HG03045 (cell line): ENCODE results near the gene DBNDD2.

Experiments used
- ATAC-seq: cut with Tn5 transposase; IDR thresholded peaks from one replicate; pipeline ENCODE4 v1.9.1; 2021; ENCODE audit warnings: mild to moderate bottlenecking, moderate library complexity; ENCODE audit not compliant: unreplicated experiment

DBNDD2 gene

DNA sequence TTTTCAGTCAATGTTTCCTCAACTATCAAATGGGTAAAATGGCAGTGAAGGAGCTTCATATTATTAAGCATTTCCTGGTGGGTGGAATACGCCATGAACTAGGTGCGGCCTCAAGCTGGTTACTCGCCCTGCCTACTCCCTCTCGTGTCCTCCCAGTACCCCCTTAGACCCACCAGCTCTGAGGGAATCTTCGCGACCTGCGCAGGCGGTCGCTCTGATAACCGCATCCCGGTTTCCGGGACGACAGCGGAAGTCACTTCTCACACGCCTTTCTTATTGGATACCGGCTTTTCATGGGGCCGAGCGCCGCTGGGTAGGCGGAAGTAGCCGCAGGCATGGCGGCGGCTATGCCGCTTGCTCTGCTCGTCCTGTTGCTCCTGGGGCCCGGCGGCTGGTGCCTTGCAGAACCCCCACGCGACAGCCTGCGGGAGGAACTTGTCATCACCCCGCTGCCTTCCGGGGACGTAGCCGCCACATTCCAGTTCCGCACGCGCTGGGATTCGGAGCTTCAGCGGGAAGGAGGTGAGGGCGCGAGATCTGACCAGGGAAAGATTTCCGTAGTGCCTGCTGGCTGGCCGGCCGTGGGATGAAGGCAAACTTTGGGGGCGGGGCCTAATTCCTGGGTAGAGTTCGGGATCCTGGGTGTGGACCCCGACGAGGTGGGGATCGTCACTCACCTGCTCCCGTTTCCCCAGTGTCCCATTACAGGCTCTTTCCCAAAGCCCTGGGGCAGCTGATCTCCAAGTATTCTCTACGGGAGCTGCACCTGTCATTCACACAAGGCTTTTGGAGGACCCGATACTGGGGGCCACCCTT is 7.9 kb downstream of the DBNDD2 start, which contains the start of gene PIGT:
Gene PIGT, plus strand, starts transcription at position 320 of the 816 bp plus-strand sequence. Its CDS starts 16 bp downstream, at position 336.
- peak; percentile 75 for ATAC-seq

DNA sequence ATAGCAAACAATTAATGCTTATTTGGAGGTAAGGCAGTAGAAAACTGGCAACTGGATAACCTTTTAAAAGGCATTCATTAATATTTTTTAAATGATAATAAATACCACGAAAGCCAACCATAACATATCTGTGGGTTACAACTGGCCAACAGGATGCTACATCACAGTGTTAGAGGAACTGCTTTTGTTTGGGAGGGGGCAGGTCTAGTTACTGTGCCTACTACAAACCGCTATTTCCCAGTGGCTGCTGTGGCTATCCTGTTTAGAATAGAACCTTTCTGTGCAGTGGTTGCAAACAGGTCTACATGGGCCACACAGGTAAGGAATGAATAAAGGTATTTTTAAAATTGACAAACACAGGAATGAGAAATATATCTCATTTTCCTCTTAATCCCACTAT is 8.8 kb downstream of the DBNDD2 start:
- no peak for ATAC-seq

DNA sequence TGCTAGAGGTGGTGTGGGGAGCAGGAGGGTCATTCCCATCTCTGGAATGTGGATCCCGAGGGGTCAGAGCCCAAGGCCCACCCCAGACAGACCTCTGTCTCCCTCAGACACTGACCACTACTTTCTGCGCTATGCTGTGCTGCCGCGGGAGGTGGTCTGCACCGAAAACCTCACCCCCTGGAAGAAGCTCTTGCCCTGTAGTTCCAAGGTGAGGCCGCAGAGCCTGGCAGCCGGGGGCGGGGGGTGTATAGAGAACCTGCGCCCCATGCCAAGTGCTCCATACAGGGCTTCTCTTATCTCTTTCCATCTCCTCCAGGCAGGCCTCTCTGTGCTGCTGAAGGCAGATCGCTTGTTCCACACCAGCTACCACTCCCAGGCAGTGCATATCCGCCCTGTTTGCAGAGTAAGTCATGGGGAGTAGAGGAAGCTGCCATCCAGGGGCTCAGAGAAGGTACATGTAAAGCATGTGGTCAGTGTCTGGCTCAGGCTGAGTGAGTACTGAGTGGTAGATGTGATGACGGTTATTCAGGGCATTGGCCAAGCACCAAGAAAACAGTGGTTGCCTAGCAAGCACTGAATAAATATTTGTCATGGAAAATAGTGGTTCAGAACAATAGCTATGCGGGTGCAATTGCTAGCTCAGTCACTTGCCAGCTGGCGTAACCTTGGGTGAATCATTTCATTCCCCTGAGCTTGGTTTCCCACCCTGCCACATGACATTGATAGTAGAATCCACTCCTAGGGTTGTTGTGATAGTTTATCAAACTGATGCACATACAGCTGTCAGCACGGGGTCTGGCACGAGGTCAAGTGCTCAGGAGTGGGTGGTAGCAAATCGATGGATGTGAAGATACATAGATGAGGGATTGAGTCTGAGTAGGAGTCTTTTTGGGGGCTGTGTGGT is 11.4 kb downstream of the DBNDD2 start:
- ATAC-seq = peak; percentile 51

DNA sequence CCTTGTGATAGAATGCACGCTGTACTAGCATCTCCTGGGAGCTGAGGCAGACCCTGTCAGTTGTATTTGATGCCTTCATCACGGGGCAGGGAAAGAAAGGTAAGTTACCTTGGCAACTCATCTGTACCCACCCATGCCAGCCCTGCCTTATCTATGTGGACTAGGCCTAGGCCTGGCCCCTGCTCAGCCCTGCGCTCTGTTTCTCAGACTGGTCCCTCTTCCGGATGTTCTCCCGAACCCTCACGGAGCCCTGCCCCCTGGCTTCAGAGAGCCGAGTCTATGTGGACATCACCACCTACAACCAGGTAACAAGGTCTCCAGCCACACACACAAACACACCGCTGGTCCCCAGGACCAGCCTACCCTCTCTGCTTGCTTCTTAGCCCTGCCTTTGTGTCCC is 12.0 kb downstream of the DBNDD2 start:
- no peak for ATAC-seq

DNA sequence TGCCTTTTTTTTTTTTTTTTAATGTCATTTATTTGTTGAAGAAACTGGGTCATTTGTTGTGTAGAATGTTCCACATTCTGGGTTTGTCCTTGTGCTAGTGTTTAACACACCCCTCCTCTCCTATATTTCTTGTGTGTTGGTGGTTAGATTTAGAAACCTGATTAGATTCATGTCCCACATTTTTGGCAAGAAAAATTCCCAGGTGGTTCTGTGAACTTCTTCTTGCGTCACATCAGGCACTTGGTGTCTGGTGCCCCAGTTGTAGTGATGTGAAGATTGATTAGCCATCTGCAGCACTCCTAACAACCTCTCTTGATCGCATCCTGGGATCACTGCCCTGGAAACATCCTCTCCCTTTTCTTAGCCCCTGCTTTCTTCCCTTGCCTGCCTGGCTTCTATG is 15.6 kb downstream of the DBNDD2 start:
- no peak for ATAC-seq

DNA sequence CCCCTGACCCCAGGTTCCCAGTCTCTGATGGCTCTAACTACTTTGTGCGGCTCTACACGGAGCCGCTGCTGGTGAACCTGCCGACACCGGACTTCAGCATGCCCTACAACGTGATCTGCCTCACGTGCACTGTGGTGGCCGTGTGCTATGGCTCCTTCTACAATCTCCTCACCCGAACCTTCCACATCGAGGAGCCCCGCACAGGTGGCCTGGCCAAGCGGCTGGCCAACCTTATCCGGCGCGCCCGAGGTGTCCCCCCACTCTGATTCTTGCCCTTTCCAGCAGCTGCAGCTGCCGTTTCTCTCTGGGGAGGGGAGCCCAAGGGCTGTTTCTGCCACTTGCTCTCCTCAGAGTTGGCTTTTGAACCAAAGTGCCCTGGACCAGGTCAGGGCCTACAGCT is 17.5 kb downstream of the DBNDD2 start:
- ATAC-seq = no peak

DNA sequence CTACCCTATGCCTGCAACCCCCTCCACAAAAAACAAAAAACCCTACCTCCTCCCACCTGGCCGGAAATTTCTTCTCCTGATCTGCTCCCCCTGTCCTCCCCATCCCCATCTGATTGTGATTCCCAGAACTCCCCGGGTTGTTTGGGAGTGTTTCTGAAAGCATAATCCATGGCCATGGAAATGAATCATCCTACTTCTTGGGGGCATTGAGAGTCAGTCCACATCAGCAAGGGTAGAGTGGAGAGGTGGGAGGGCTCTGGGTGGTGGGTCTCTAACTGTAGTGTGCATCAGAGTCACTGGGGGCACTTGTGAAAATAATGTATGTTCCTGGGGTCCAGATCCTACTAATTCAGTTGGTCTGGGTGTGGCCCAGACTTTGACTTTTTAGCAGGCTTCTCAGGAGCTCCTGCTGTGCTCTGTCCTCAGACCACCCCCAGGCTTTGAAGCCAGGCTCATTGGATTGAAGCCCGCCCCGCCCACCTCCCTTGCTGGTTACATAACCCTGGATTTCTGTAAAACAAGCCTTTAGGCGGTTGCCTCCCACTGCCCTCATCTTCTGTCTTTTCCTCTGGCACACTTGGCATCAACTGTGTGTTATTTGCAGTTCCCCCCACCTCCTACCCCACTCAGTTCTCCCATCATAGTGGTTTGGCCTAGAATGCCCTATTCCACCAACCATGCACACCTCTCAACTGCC is 18.4 kb downstream of the DBNDD2 start:
- ATAC-seq = no peak

DNA sequence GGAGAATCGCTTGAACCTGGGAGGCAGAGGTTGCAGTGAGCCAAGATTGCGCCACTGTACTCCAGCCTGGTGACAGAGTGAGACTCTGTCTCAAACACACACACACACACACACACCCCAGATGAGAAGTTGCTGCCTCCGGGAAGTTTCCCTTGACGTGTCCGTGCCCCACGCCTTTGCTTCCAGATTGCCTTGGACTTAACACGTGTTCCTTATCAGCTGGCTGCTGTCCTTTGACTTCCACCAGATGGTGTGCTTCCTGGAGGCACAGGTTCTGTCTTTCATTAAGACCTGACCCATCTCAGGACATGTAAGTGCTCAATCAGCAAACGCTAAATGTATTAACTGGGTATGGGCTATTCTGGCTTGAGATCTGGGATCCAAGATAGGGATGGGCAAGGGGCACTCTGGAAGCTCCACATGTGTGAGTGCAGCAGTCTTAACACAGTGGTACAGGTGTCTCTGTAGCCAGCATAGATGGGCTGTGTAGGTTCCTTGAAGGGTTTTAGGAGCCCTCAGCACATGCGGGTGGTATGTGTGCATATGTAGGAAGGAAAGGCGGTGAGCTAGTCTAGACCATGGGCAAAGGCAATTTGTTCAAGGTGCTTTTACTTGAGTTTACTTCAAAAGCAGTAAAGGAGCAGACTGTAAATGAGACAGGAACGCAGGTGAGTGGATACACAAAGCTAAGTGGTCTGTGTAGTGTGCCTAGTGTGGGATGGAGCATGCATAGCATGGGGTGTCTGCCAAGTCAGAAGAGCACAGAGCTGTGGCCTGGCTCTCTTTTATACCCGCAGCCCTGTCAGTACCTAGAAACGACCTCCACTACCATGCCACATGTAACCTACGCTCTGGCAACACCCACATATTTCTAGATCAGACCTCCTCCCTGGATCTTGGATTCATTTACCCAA is 19.4 kb downstream of the DBNDD2 start:
- ATAC-seq = no peak

DNA sequence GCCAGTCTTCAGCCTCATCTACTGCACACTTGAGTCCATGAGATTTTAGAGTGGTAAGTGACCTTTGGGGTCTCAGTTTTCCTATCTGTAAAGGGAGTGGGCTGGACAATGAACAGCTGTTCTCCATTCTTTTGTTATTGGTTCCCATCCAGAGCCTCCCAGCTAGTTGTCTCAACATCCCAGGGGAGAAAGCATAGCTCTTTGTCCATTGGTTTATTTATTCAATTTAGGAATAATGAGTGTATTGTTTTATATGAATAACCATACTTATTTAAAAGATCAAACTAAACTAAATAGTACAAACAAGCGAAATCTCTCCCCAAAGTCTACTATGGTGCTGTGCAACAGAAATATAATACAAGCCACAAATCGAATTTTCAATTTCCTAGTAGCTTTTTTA is 21.5 kb downstream of the DBNDD2 start:
- ATAC-seq = no peak

DNA sequence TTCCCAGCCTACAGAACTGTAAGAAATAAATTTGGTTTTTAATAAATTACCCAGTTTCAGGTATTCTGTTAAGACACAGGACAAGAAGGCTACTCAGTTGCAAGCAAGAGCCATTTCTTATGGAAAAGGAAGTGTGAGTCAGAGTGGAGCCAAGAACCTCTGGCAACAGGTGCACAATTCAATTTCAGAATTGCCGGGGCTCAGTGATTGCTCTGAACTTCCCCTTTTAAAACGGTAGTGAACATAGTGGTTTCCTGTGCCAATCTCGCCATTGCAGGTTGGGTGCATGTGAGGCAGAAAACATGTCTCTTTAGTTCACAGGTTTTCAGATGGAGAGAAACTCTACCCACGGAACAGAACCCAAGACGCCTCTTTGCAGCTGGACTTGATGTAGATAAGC is 24.2 kb downstream of the DBNDD2 start:
- ATAC-seq = no peak

DNA sequence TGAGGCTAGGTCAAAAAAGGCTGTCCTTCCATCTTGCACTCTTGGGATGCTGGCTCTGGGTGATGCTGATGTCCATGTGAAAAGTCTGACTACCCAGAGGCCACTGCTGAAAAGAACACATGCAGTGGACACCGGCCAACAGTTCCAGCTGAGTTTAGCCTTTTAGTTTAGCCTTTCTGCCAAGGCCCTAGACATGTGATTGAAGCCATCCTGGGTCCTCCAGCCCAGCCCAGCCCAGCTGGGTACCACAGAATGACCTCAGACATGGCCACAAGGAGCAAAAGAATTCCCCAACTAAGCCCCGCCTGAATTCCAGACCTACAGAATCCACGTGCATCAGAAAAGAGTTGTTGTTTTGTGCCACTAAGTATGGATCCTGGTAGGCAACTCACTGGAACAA is 25.2 kb downstream of the DBNDD2 start:
- ATAC-seq = no peak

DNA sequence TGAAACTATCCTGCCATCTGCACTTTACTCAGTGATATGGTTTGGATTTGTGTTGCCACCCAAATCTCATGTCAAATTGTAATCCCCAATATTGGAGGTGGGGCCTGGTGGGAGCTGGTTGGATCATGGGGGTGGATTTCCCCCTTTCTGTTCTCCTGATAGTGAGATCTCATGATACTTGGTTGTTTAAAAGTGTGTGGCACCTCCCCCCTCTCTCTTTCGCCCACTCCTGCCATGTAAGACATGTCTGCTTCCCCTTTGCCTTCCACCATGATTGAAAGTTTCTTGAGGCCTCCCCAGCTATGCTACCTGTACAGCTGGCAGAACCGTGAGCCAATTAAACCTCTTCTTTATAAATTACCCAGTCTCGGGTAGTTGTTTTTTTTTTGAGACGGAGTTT is 25.9 kb downstream of the DBNDD2 start:
- no peak for ATAC-seq

DNA sequence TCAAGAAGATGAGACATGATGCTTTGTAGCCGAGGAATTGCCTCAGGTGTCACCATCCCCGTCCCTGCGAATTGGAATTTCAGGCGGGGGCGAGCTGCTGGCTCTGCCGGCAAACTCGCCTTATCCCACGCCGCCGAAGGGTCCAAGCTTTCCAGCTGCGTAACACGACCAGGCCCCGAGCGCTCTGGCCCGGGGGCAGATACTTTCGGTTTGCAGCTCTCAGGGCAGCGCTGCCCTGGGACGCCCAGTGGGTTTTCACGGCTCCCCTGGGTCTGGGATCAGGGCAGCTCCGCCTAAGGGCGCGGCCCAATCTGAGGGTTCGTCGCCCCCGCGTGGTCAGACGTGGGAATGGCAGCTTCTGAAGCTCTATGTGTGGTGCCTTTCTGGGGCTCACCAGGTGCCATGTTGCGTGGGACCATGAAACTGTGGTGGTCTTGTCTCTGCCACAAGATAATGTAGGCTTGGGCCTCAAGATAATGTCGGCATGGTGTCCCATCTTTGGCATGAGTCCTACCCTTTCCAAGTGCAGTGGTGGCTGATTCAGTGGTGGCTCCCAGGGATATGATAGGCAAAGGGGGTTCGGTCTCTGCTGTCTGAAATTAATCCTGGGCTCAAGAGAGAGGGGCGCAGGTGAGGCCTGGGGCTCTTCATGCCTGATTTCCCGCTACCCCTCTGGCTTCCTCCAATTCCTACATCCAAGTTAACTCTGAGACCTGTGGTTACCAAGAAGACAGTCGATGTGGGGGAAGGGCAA is 28.8 kb downstream of the DBNDD2 start:
- ATAC-seq = peak; percentile 78

DNA sequence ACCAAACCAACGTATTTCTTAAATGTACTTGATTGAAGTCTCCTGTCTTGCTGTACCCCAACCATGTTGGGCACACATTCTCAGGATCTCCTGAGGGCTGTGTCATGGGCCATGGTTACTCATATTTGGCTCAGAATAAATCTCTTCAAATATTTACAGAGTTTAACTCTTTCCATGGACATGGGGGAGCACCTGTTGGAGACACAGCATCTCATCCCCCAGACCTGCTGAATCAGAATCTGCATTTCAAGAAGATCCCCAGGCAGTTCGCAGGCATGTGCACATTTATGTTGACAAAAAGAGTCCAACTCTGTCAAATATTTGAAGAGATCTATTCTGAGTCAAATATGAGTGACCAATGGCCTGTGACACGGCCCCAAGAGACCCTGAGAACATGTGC is 32.3 kb downstream of the DBNDD2 start:
- ATAC-seq = no peak

DNA sequence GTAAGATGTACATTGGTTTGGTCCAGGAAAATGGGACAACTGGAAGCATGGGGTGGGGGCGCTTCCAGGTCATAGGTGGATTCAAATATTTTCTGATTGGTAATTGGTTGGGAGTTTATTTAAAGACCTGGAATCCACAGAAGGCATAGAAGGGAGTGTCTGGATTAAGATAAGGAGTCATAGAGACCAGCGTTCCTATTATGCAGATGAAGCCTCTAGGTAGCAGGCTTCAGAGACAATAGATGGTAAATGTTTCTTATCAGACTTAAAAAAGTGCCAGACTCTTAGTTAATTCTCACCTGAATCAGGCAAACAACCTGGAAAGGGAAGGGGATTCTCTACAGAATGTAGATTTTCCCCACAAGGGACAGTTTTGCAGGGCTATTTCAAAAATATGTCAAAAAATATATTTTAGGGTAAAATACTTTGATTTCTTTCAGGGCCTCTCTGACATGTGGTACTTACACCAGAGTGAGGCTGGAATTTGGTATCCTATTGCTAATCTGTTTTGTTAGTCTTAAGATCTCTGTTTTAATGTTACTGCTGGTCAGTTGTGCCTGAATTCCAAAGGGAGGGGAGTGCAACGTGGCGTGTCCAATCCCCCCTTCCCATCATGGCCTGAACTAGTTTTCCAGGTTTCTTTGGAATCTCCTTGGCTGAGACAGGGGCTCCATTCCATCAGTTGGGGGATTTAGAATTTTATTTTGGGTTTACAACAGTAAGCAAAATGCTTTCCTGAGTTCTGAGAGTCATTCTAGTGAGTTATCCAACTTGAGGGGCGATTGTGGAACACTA is 33.0 kb downstream of the DBNDD2 start:
- ATAC-seq = no peak

DNA sequence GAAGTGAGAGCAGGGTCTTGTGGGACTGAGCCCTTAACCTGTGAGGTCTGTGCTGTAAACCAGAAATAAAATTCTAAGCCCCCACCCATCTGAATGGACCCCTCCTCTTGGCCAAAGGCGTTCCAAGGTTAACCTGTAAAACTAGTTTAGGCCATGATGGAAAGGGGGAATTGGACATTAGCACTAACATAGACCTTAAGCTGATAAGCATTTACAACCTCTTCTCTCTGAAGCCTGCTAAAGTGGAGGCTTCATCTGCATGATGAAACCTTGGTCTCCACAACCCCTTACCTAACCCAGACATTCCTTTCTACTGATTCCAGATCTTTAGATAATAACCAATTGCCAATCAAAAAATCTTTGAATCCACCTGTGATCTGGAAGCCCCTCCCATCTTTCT is 33.7 kb downstream of the DBNDD2 start:
- ATAC-seq = no peak

DNA sequence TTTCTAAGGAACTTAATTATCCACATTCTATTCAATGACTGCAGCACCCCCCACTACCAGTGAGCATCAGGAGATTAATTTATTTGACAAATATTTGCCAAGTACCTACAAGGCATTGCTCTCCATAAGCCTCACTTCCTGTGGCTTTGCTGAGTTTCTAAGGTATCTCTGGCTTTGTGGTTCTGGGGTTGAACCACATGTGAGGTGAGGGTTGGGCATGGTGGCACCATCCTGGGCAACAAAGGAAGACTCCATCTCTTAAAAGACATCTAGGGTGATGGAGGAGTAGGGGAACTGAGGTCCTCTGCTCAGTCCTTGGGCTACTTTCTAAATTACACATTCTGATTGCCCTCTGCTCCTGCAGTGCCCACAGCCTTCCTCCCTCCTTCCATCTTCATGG is 36.0 kb downstream of the DBNDD2 start:
- no peak for ATAC-seq

DNA sequence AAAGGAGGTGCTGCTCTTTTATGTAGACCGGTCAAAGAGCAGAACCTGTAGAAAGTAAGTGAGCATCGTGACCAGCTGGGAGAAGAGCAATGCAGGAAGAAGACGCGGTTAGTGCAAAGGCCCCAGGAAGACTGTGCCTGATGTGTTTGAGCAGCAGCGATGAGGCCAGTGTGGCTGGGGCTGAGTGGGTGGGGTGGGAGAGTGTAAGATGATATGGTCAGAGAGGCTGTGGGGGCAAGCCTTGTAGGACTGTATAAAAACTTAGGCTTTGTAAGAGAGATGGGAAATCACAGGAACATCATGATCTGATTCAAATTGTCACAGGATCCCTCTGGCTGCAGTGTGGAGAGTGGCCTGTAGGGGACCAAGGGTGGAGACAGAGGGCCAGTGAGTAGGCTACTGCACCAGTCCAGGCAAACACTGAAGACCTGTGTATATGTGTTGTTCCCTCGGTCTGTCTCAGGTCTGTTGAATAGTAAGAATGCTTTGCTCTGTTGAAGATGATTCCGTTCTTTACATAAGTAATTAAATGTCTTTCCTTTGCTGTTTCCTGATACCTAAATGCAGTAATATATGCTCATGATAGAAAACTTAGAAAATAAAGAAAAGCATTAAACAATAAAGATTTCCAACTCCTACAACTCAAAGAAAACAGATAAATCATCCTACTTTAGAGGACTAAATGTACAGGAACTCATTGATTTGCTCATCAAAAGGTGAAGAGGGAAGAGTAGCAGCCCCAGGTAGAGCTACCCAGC is 37.9 kb downstream of the DBNDD2 start:
- no peak for ATAC-seq
